Measurements from ENCODE around the gene ACAT2.
"Not testable (repeated sequence)": the region's sequence is repeated elsewhere in the genome, so short reads cannot be mapped to it uniquely, and the experiment has no call there.

GRCh38 chr6:159725208-159725607 lies 36.6 kb upstream of the ACAT2 start:
- TF ChIP-seq CTCF, EZH2phosphoT487 (IDR thresholded peaks at IDR 0.05): not testable (repeated sequence)
